ENCODE results near the gene RAI14. TPM values are rescaled to one million over a fixed set of nuclear protein-coding genes. Genes with fewer than 3 reads are reported as not detected.
"Not testable (repeated sequence)": the region's sequence is repeated elsewhere in the genome, so short reads cannot be mapped to it uniquely, and the experiment has no call there.

RAI14 gene
- total RNA-seq, 1 donor from 2014 or later, result 29.3 TPM

- DNase-seq, result no peak
Observed at GRCh38 chr5:34771076-34771475, 114.9 kb downstream of the RAI14 start.

GRCh38 chr5:34772267-34773098, 116.4 kb downstream of the RAI14 start:
- DNase-seq, result no peak

GRCh38 chr5:34774139-34774538, 118.0 kb downstream of the RAI14 start:
- no peak for DNase-seq

DNA sequence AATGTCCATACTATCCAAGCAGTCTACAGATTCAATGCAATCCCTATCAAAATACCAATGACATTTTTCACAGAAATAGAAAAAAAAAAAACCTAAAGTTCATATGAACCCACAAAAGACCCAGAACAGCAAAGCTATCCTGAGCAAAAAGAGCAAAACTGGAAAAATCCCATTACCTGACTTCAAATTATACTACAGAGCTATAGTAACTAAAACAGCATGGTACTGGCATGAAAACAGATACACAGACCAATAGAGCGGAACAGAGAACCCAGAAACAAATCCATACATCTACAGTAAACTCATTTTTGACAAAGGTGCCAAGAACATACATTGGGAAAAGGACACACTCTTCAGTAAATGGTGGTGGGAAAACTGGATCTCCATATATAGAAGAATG, 118.5 kb downstream of the RAI14 start:
- not testable (repeated sequence) for DNase-seq

DNA sequence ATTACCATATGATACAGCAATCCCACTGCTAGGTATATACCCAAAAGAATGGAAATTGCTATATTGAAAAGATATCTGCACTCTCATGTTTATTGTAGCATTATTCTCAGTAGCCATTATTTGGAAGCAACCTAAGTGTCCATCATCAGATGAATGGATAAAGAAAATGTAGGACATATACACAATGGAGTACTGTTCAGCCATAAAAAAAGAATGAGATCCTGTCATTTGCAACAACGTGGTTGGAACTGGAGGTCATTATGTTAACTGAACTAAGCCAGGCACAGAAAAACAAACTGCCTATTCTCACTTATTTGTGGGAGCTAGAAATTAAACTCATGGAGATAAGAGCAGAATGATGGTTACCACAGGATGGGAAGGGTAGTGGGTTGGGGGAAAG, 119.8 kb downstream of the RAI14 start:
- no peak for DNase-seq

GRCh38 chr5:34778091-34778850, 122.1 kb downstream of the RAI14 start:
- DNase-seq, result no peak

DNA sequence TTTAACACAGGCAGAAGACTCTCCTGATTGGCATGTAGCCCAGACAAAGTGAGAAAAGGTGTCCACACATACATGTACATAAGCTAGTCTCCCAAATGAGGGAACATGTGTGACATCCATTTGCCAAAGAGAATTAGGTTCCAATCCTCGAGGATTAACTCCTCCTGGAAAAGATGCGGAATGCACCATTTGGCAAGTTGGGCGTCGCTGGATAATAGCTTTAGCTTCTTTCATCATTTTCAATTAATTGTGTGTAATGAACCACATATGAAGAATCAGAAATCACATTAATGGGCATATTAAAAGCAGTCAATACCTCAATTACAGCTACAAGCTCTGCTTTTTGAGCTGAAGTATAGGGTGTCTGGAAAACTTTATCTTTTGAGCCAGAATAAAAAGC, 127.8 kb downstream of the RAI14 start:
- DNase-seq, result not testable (repeated sequence)

DNA sequence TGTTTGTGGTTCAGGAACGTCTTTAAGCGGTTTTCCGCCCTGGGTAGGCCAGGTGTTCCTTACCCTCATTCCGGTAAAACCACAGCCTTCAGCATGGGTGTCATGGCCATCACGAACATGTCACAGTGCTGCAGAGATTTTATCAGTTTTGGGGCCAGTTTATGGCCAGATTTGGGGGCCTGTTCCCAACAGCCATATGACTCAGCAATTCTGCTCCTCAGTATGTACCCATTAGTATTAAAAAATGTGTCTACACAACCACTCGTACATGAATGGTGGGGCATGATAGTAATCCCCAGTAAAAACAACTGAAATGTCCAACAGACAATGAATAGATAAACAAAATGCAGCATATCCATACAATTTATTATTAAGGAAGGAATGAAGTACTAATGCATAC, 130.9 kb downstream of the RAI14 start:
- DNase-seq, result no peak

GRCh38 chr5:34789021-34789531, 132.9 kb downstream of the RAI14 start:
- no peak for DNase-seq

DNA sequence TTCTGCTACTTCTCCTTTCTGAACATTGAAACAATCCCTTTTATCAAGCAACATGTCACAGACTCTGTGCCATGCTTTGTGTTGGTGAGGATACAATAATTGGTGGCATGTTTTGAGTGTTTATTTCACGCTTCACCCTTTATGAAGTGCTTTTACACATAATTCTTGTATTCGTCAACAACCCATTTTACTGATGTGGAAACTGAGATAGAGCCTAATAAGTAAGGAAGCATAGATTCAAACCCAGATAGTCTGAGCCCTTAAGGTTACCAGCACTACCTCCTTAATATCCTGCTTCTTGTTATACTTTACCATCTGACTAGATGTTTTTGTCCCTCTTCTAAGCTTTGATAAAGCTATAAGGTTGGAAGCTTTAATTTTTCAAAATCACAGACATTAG, 133.5 kb downstream of the RAI14 start:
- DNase-seq, result no peak

GRCh38 chr5:34790069-34790468, 133.9 kb downstream of the RAI14 start:
- DNase-seq, result no peak

DNA sequence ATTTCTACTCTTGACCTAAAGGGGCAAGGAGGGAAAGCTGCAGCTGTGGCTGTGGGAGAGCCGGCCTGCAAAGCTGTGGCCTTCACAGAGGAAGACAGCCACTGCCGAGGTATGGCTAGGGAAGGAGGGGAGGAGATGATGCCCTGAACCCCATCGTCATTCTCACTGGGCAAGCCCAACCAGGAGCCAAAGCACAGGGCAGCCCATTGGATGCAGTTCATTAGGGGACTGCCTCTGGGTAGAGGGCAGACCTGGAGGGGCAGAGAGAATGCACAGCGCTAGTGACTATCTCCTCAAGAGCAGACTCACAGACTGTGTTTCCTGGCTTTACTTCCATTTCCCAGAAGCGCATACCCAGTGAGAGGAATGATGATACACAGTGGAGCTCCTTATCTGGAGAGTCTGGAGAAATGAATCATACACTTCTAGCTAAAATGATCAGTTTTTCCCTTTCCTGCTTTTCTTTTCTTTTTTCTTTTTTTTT, 135.7 kb downstream of the RAI14 start:
- no peak for DNase-seq

DNA sequence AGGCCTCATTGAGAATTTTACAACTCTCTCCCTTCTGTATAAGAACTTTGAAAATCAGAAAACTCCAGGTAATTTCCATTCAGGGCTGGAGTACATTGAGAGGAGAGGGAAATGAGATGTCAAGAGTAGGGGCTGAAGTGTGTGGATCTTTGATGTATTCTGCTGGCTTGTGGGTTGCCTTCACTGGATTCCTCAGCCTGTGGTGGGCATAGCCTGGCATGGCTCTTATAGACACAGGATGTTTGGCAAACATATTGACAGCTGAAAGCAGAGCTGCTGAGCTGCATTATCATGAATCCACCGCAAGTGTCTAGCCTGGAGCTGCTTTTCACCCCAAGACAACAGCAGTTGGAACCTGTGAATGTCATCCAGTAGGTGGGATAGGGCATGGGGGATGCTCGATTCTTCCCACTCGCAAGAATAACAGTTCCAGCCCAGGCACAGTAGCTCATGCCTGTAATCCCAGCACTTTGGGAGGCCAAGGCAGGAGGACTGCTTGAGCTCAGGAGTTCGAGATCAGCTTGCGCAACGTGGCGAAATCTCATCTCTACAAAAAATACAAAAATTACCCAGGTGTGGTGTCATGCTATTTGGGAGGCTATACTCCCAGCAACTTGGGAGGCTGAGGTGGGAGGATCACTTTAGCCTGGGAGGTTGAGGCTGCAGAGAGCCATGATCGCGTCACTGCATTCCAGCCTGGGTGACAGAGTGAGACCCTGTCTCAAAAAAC, 146.9 kb downstream of the RAI14 start:
- no peak for DNase-seq

DNA sequence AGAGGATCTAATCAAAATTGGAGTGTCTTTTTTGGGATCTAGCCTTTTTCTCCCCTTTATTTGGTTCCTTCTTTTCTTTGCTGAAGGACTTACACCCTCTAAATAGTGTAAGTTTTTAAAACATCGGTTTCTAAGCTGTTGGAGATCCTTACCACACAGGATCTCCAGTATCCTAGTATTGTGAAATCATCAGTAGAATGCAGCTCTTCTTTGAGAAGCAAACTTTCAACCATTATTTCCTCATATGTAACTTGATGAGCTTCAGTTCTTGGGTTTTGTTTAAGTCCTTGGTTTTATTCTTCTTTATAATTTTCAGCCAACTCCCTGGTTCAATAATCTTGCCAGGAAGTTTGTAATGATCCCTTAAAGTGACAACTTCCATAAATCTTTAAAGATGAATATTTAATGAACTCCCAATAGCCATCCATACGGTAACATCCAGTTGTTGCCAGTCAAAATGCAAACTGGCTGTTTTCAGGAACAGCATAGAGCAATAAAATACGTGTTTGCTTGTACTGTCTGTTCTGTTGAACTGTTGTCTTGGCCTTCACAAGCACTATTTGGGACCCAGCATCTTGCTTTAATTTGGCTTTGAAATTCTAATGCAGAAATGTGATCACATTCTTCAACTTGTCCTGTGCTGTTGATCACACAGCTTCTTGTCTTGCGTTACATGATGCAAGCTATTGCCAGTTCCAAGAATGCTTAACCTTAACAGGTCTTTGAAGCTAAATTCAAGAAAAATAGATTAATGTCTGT, 148.0 kb downstream of the RAI14 start:
- no peak for DNase-seq

- no peak for DNase-seq
Observed at GRCh38 chr5:34804913-34805312, 148.8 kb downstream of the RAI14 start.

GRCh38 chr5:34806532-34806931, 150.4 kb downstream of the RAI14 start:
- DNase-seq, result no peak

DNA sequence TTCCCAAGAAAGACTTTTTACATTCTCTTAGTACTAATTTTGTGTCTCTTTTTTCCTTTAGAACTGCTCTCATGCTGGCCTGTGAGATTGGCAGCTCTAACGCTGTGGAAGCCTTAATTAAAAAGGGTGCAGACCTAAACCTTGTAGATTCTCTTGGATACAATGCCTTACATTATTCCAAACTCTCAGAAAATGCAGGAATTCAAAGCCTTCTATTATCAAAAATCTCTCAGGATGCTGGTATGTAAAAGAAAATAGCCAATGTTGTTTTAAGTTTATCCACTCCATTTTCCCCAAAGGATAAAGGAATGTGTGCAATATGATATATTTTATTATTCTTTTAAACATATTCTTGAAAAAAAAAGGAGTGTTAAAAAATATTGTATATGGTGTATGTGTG, 155.6 kb downstream of the RAI14 start:
- DNase-seq, result no peak

DNA sequence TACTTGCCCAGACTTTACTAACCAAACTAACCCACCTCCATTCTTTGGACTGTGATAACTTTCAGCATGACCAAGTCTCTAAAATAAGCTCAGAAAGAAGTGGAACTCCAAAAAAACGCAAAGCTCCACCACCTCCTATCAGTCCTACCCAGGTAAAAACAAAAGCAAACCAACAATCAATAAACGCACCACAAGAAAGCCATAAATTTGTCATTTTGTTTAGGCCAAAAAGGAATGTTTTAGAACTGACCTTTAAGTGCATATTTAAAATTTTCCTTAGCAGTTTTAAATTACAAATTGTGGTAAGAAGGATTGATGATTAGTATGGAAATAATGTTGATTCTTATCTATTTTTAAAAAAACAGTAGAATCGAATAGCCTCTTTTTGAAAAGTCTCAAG, 157.4 kb downstream of the RAI14 start:
- DNase-seq, result no peak

DNA sequence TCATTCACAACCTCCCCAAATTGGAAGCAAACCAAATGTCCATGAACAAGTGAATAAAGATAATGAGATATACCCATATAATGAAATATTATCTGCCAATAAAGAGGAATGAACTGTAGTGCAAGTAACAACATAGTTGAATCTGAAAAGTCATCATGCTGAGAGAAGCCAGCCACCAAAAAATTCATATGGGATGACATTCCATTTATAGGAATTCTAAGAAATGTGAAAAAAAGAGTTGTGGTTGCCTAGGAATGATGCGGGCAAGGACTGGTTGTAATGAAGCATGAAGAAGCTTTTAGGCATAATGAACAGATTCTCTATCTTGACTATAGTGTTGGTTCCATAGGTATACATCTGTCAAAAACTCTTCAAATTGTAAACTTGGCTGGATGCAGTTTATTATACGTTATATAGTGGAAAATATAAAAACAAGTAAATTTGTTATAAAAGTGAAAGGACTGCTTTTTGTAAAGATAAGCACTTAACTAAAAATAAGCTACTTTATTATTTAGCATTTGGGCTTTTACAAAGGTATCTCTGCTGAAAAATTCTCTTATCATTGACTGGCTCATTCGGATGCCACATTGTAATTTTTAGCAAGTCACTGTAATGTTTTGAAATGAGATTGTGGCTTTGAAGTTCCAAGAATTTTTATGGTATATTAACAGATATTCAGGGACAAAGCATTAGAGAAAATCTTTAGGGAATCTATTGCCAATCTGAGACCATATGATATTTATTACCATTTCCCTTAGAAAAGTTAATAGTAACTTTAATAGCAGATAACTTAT, 161.6 kb downstream of the RAI14 start:
- no peak for DNase-seq

DNA sequence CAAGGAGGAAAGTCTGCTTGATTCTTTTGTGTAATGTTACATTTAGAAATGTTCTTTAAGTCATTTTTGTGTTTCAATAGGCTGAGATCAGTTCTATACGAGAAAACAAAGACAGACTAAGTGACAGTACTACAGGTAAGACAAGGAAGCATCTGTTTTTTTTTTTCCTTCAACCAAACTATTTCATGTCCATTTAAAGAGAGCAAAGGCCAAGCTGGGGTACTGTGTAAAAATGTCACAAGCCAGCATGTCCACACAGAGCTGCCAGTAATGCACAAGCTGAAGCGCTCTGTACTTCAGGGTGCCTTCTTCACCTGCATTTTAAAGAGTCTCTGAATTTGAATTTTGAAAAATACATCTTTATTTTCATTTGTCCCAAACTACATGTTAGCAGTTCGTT, 162.6 kb downstream of the RAI14 start:
- DNase-seq, result no peak

GRCh38 chr5:34820593-34820992, 164.5 kb downstream of the RAI14 start:
- DNase-seq, result no peak
